Mucosa of descending colon (tissue), 3 donors: ENCODE measurements around the gene KAZN. TPM values are rescaled to one million over a fixed set of nuclear protein-coding genes. Genes with fewer than 3 reads are reported as not detected.

Experiments
- ATAC-seq: fragments of 200-7000 bp; cut with Tn5 transposase; one replicate; pipeline ENCODE4 v1.9.1; 2020; ENCODE audit warnings: mild to moderate bottlenecking, moderate library complexity
- DNase-seq, 3 donors: peaks; one replicate each; pipeline ENCODE4 v3.0.0-alpha.2; 2020
- H3K36me3 ChIP-seq: fragments of 200-600 bp; one replicate; pipeline ENCODE4 v1.8.0; 2021; ENCODE audit warnings: low read depth, mild to moderate bottlenecking
- H3K4me1 ChIP-seq: fragments of 200-600 bp; one replicate; pipeline ENCODE4 v1.8.0; 2021; ENCODE audit warnings: low read depth, mild to moderate bottlenecking
- H3K4me3 ChIP-seq: fragments of 200-600 bp; one replicate; pipeline ENCODE4 v1.8.0; 2021; ENCODE audit warnings: mild to moderate bottlenecking
- H3K9me3 ChIP-seq: fragments of 200-600 bp; one replicate; pipeline ENCODE4 v1.8.0; 2021; ENCODE audit warnings: mild to moderate bottlenecking
- intact Hi-C, 2 donors: fragments of 100-400 bp; cut with DNase I in 1 of 2; cut with micrococcal nuclease in 1 of 2; formaldehyde crosslinking; loops; one replicate each; pipeline versions ENCODE4 v1.11.0 to v1.11.1; 2022; cut with DNase I, micrococcal nuclease
- total RNA-seq, 3 donors: library from RNA; stranded (reverse); fragmentation: NEBNext Ultra II Directional in 2 of 3; extraction: Animal tissue kit (Norgen Biotek cat#: 25700) in 2 of 3; gene quantifications; one replicate each; pipeline versions ENCODE4 v1.2.1 to v1.2.4, GENCODE V29; 2021 to 2023
- TF ChIP-seq, protein P1 (sequence below): fragments of 200-600 bp; IDR thresholded peaks from one replicate; pipeline ENCODE4 v1.8.0; 2022; ENCODE audit warnings: antibody characterized with exemption, mild to moderate bottlenecking
- donor health status: DM: no; HTN: no; CAD: no; lungs with moderate emphysema.
- donor health status: DM: no; HTN: no; CAD: no.
- donor health status: DM: no; HTN: yes; CAD: no.

Gene KAZN
- total RNA-seq, 3 donors from 2014 or later = 9.7 to 21.9 (median 15.8) TPM

DNA sequence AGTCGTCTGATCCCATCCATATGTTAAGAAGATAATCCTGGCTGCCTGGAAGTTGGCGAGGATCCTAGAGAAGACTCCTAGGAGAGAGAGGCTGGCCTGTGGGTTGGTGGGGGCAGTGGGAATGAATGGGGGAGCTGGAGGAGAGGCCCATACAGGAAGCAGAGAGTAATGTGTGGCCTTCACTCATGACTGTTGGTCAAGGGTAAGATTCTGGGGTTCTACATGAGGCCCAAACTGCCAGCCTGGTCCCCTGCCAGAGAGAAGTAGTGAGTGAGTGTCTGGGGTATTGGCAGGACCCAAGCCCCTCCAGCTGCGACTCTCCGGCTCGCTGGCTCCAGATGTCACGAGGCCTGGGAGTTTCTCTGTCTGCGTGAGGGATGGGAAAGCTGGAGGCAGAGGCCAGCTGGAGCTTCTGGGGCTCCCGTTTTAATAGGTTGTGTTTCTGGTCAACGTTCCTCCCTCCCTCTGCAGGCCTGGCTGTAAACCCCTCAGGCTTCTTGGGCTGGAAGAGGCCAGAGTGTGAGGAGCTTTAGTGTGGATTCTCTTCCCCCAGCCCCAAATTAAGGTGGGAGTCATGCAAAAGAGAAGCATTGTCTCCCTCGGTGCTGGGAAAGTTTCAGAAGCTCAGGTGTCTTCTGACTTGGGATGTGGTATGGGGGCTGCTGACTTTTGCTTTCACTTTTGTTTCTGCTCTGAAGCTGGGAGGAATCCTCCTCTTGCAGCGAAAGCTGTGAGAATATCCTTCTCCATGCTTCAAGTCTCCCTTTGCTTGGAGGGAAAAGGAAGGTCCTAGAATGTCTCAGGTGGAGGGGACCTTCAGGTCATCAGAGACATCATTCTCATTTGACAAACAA is 557.6 kb downstream of the KAZN start:
- ATAC-seq = no peak
- no peak for DNase-seq
- intact Hi-C loops = loop anchor here in 1 of 2 donors (10.0 kb wide), 1 partner anchor 59 kb away; no protein-coding TSS in a partner anchor
- no peaks in the 10 kb centered on the region for H3K36me3 ChIP-seq
- no peak overlapping the region for H3K4me3 ChIP-seq
- TF ChIP-seq, protein P1, sequence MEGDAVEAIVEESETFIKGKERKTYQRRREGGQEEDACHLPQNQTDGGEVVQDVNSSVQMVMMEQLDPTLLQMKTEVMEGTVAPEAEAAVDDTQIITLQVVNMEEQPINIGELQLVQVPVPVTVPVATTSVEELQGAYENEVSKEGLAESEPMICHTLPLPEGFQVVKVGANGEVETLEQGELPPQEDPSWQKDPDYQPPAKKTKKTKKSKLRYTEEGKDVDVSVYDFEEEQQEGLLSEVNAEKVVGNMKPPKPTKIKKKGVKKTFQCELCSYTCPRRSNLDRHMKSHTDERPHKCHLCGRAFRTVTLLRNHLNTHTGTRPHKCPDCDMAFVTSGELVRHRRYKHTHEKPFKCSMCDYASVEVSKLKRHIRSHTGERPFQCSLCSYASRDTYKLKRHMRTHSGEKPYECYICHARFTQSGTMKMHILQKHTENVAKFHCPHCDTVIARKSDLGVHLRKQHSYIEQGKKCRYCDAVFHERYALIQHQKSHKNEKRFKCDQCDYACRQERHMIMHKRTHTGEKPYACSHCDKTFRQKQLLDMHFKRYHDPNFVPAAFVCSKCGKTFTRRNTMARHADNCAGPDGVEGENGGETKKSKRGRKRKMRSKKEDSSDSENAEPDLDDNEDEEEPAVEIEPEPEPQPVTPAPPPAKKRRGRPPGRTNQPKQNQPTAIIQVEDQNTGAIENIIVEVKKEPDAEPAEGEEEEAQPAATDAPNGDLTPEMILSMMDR = no peak
- peaks cover 21% of the 10 kb centered on the region for H3K4me1 ChIP-seq
- H3K9me3 ChIP-seq = no peaks in the 10 kb centered on the region

DNA sequence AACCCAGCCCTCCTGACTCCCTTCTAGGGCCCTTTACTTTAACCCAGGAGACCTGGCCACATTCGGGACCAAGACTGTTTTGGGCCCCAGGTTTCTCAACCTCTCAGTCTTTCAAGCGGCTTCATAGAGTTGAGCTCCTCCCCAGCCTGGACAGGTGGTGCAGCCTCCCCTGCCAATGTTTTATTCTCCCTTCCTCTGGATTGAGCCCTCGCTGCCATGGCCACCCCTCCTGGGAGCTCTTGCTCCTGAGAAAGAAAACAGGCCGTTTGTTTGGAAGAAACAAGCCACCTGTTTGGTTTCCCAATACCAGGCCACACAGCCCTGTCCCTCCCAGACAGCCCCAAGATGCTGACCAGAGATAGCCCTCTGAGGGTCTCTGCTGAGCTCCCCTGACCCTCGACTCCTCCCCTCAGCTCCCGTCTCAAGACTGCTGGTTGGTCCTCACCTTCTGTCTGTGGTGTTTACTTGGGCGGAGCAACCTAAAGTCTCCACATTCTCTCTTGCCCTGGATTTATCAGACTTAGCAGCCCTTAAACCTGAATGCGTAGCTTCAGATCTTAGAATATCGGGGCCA is 558.4 kb downstream of the KAZN start:
- no peaks in the 10 kb centered on the region for H3K9me3 ChIP-seq
- TF ChIP-seq, protein P1 = no peak
- intact Hi-C loops = loop anchor here in 1 of 2 donors (10.0 kb wide), 1 partner anchor 58 kb away; no protein-coding TSS in a partner anchor
- H3K4me1 ChIP-seq = peaks cover 18% of the 10 kb centered on the region
- H3K4me3 ChIP-seq = no peak overlapping the region
- no peaks in the 10 kb centered on the region for H3K36me3 ChIP-seq
- DNase-seq = no peak
- no peak for ATAC-seq

DNA sequence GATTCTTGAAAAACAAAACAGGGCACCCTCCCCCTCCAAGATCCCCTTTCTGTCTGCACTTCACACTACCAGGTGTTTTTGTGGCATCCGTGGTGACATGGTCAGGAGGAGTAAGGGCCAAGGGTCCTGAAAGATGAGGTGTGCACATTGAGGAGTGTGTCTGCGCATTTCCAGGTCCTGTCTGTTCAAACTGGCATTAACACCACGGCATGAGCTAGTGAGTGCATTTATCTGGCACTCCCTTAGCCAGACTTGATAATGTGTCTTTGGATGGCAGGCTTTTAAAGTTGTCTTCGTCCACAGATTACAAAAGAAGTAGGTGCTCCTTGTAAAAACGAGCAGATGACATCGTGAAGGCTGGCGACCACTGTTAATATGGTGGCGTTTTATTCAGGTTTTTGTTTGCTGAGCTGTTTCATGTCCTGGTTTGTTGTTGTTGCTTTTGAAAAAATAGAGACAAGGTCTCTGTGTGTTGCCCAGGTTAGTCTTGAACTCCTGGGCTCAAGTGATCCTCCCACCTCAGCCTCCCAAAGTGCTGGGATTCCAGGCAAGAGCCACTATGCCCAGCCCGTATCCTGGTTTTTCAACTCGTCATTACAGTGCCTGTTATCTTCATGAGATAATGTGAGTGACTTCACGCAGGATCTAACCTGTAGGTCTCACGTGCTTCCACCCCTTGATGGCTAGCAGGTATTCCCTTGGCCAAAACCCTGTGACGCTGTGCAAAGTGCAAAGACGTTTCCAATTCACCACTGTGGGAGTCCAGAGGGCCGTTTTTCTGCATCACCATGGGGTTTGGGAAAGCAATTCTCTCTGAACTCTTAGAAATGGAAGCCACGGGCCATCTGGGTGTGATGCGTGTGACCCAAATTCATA is 559.3 kb downstream of the KAZN start:
- DNase-seq = no peak
- ATAC-seq = no peak
- Histone ChIP-seq H3K4me1 (peaks cover 15% of the 10 kb centered on the region), H3K36me3 (no peaks in the 10 kb centered on the region), H3K9me3 (no peaks in the 10 kb centered on the region), H3K4me3 (no peak overlapping the region)
- intact Hi-C loops = loop anchor here in 1 of 2 donors (10.0 kb wide), 1 partner anchor 57 kb away; no protein-coding TSS in a partner anchor
- TF ChIP-seq, protein P1 = no peak

DNA sequence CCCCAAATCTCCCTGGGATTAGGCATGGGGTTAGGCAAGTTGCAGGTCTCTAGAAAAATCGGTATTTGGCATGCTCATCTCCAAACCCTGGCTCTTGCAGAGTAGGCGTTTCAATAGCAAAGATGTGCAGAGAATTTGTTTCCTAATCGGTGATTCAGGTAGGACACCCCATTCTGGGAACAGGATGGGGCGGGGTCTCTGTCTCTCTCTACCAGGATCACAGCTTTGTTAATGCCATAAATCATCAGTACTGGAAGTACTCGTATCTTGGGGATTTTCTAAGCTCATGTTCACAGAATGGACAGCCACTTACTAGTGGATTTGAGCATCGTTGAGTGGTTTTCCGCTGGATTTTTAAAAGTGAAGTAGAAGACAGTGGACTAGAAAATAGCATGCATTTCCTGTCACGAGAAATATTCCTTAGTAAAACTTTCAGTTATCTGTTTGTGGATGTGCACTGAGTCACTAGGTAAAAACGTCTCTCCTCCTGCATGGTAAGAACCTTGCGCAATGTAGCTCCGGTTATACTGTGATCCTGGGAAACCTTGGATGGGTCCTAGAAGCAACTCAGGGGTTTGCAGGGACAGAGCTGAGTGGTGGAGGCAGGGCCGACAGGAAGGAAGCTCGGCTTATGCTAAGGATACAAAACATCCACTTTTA is 560.2 kb downstream of the KAZN start:
- Histone ChIP-seq H3K4me3 (no peak overlapping the region), H3K9me3 (no peaks in the 10 kb centered on the region), H3K36me3 (no peaks in the 10 kb centered on the region), H3K4me1 (peaks cover 15% of the 10 kb centered on the region)
- no peak for ATAC-seq
- intact Hi-C loops = loop anchor here in 1 of 2 donors (10.0 kb wide), 1 partner anchor 56 kb away; no protein-coding TSS in a partner anchor
- TF ChIP-seq, protein P1 = no peak
- no peak for DNase-seq

DNA sequence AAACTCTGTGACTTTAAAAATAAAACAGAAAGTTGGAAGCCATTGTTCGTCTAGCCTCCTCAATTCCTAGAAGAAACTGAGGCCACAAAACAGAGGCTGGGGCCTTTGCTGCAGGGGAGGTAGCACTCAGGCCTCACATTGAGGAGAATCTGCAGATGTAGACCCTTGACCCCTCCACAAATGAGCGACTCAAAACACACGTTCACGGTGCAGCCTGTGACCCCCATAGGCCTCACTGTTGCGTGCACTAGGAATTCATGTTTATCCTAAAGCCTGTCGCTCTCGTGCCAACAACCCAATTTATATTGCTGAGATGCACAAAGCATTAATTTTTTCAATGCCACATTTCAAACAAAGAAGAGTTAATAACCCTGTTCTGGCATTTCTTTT is 560.7 kb downstream of the KAZN start:
- Histone ChIP-seq H3K4me3 (no peak overlapping the region), H3K4me1 (peaks cover 15% of the 10 kb centered on the region)

More for the DNA sequence above, 560.7 kb downstream of the KAZN start:
- no peak for DNase-seq
- Histone ChIP-seq H3K9me3 (no peaks in the 10 kb centered on the region), H3K36me3 (no peaks in the 10 kb centered on the region)
- no peak for ATAC-seq
- TF ChIP-seq, protein P1 = no peak
- intact Hi-C loops = loop anchor here in 1 of 2 donors (10.0 kb wide), 1 partner anchor 56 kb away; no protein-coding TSS in a partner anchor
